ENCODE measurements around the gene OR5C1.
"Not testable (repeated sequence)": the region's sequence is repeated elsewhere in the genome, so short reads cannot be mapped to it uniquely, and the experiment has no call there.

The OR5C1 gene

GRCh38 chr9:122812736-122813135 is 24.0 kb downstream of the OR5C1 start:
- no peak for DNase-seq

DNA sequence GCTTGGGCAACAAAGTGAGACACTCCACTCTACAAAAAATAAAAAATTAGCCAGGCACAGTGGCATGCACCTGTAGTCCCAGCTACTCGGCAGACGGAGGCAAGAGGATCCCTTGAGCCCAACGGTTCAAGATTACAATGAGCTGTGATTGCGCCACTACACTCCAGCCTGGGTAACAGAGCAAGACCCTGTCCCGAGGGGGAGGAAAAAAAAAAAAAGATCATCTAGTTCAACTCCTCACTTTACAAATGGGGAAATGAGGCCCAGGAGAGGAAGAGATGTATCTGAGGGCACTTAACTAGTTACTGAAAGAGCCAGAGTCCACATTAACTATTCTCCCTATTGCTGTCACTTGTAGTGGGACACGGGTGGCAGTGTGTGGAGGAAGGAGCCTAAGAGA is 25.8 kb downstream of the OR5C1 start:
- no peak for DNase-seq

- DNase-seq = no peak
Measured at GRCh38 chr9:122815544-122815943, 26.8 kb downstream of the OR5C1 start.

DNA sequence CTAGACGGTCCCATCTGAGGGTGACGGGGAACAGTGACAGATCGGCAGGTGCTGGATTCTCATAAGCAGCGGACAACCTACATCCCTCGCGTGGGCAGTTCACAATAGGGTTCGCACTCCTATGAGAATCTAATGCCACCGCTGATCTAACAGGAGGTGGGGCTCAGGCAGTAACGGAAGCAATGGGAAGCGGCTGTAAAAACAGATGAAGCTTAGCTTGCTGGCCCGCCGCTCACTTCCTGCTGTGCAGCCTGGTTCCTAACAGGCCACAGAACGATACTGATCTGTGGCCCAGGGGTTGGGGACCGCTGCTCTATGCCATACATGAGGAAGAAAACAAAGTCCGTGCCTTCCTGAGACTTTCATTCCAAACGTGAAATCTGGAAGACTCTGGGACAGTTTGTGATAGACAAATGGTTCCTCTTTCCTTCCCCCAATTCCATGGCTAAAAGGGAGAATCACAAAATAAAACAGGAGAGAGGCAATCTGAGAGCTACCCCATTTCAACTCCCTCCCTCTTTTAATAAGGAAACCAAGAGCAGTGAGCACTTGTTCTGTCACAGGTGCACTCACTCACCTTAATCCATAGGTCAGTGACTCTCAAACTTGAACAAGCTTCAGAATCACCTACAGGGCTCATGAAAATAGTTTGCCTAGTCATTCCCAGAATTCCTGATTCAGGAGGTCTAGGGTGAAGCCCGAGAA is 27.6 kb downstream of the OR5C1 start:
- no peak for DNase-seq

DNA sequence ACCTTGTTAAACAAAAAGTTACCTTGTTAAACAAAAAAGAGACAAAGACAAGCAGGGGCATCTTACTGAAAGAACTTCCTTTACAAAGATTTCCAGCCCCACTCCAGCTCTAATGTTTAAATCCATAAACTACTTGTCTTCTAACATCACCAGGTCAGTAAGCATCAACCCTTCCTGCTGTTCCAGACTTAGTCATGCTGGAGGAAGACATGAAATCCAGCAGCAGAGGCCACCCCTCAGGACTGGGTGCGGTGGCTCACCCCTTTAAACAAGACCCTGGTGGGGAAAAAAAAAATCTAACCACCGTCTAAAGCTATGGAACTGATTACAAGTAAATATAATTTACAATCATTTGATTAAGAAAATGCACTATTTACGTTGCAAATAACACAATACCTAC is 30.6 kb downstream of the OR5C1 start:
- no peak for DNase-seq

GRCh38 chr9:122819791-122820489 is 31.2 kb downstream of the OR5C1 start:
- no peak for DNase-seq

DNA sequence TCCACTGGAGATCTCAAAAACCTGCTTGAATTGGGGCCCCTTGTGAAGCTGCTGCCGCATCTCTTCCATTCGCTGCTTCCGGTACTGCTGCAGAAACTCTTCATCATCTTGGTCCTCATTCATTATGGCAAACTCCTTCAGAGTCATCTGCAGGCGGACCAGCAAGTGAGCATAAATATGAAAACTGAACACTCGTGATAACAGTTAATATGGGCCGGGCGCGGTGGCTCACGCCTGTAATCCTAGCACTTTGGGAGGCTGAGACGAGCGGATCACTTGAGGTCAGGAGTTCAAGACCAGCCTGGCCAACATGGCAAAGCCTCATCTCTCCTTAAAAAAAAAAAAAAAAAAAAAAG is 31.7 kb downstream of the OR5C1 start:
- no peak for DNase-seq

DNA sequence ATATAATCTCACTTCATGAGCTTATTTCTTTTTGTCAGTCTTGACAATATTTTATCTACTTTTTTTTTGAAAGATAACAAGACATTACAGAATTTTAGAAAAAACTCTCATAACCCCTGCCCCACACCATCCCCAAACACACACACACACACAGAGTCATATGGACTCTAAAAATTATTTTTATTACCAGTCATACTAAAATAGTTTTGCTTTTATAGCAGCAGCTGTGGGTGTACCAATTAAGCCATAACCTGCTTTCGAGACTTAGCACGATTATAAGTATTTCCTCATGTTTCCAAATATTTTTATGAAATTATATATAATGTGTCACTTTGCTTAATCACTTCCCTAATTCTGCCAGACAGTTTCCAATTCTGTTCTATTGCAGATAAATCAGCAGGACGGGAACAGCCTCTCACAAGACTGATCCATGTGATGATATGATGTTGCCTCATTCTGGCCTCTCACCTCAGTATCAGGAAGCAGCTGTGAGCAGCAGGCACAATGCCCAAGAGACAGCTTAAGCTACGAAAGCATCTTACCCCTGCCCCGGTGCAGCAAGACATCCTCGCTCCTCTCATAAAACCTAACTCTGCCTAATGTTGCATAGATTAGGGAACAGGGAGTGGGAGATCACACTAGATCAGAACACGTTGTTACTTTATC is 32.7 kb downstream of the OR5C1 start:
- no peak for DNase-seq

GRCh38 chr9:122822056-122822455 is 33.3 kb downstream of the OR5C1 start:
- DNase-seq = no peak

DNA sequence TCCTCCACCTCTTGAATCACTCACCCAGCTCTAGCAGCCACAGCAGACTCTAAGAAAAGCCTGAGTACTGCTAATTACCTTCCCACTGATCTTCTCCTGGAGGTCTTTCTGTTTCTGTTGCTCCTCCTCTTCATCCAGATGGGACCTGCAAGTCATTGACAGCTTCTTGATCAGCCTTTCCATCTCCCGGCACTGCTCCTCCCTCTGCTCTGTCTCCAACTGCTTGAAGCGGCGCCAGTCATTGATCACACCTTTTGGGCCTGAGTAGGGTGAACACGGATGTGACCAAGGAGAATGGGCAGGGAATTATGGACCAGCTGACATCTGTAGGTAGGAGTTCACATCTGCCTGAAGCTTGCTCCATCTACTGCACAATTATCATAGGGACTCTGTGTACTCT is 34.2 kb downstream of the OR5C1 start:
- DNase-seq = no peak

GRCh38 chr9:122827761-122828093 is 39.0 kb downstream of the OR5C1 start:
- DNase-seq = no peak

DNA sequence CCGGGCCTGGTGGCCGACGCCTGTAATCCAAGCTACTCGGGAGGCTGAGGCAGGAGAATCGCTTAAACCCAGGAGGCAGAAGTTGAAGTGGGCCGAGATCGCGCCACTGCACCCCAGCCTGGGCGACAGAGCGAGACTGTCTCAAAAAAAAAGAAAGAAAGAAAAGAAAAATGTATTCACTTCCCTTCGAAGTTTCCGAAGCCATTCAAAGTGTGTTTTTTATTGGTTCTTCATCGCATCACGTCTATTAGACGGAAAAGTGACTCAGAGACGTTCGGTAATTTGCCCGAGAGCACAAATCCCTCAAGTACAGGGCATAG is 40.2 kb downstream of the OR5C1 start:
- DNase-seq = not testable (repeated sequence)

DNA sequence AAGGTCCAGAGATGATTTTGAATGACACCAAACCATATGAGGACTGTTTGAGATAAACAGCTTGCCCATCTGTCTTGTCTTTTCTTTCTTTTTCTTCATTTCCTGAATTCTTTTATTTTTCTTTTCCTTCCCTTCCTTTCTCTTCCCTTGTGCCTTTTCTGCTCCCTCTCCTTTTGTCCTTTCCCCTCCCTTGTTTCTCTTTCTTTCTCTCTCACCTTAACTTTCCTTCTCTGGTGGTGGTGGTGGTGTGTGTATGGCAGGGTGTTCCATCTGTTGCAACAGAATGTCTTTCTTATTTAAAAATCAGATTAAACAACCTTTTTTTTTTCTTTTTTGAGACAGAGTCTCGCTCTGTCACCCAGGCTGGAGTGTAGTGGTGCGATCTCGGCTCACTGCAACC is 43.5 kb downstream of the OR5C1 start:
- no peak for DNase-seq

DNA sequence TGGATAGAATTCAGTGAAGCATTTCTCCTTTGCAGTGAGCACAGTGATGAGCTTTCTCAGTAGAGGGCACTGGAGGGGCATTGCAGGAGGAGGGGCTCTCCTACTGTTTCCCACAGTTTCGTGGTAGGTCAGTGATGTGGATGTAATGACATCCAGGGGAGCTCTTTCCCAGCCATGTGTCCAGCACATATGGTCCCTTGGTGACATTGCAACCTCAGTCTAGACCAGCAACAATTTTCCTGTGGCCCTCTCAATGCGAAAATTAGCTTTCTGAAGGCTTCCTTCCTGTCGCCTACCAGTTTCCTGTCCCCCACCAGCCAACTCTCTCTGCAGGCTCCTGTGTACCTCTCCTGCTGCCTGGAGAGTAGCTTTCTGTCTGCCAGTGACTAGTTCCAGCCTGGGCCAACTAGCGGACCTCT is 46.6 kb downstream of the OR5C1 start:
- no peak for DNase-seq

GRCh38 chr9:122837266-122837850 is 48.6 kb downstream of the OR5C1 start:
- DNase-seq = no peak

DNA sequence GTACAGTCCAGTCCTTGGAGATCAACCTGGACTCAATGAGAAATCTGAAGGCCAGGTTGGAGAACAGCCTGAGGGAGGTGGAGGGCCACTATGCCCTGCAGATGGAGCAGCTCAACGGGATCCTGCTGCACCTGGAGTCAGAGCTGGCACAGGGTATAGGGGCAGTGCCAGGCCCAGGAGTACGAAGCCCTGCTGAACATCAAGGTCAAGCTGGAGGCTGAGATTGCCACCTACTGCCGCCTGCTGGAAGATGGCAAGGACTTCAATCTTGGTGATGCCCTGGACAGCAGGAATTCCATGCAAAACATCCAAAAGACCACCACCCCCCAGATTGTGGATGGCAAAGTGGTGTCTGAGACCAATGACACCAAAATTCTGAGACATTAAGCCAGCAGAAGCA is 49.7 kb downstream of the OR5C1 start:
- DNase-seq = not testable (repeated sequence)
